Gastroesophageal sphincter (tissue), 3 donors: ENCODE data around the gene SLC38A1.
"Not testable (repeated sequence)": the region's sequence is repeated elsewhere in the genome, so short reads cannot be mapped to it uniquely, and the experiment has no call there.

ENCODE experiments used
- CTCF ChIP-seq, 4 experiments: fragments of 200-600 bp in 2 of 4; fragments of 450-650 bp in 2 of 4; sonication (generic) in 1 of 4; IDR thresholded peaks; one replicate each; pipeline ENCODE4 v1.5.1; 2017 to 2019; ENCODE audit warnings: antibody characterized with exemption in 4 of 4, mild to moderate bottlenecking in 2 of 4, moderate library complexity in 2 of 4
- POLR2AphosphoS5 ChIP-seq: sonication (generic); formaldehyde crosslinking; IDR thresholded peaks from one replicate; pipeline ENCODE4 v1.6.1; 2017; ENCODE audit warnings: antibody characterized with exemption

- TF ChIP-seq CTCF (IDR thresholded peaks at IDR 0.05); POLR2AphosphoS5: not testable (repeated sequence)
Observed at GRCh38 chr12:46249960-46250359, 18.9 kb downstream of the SLC38A1 start.
